GM19328 (cell line): ENCODE results near the gene MARK3.

Experiments
- ATAC-seq: cut with Tn5 transposase; IDR thresholded peaks from one replicate; pipeline ENCODE4 v1.9.1; 2021; ENCODE audit warnings: mild to moderate bottlenecking, moderate library complexity; ENCODE audit not compliant: unreplicated experiment

The MARK3 gene

GRCh38 chr14:103432627-103433026, 47.4 kb downstream of the MARK3 start:
- ATAC-seq, result no peak

GRCh38 chr14:103433916-103434563, 48.8 kb downstream of the MARK3 start:
- no peak for ATAC-seq

GRCh38 chr14:103434868-103435442, 49.7 kb downstream of the MARK3 start:
- ATAC-seq, result no peak

- ATAC-seq, result no peak
Observed at GRCh38 chr14:103436533-103436932, 51.3 kb downstream of the MARK3 start.

GRCh38 chr14:103442288-103442687, 57.1 kb downstream of the MARK3 start:
- no peak for ATAC-seq

GRCh38 chr14:103443111-103443510, 57.9 kb downstream of the MARK3 start:
- no peak for ATAC-seq

GRCh38 chr14:103444837-103445524, 59.8 kb downstream of the MARK3 start:
- ATAC-seq, result no peak

GRCh38 chr14:103445806-103446205, 60.6 kb downstream of the MARK3 start:
- no peak for ATAC-seq

GRCh38 chr14:103448097-103448496, 62.9 kb downstream of the MARK3 start:
- no peak for ATAC-seq

GRCh38 chr14:103449634-103450161, 64.5 kb downstream of the MARK3 start:
- ATAC-seq, result no peak

- ATAC-seq, result no peak
Observed at GRCh38 chr14:103450416-103450815, 65.2 kb downstream of the MARK3 start.

GRCh38 chr14:103451401-103451800, 66.2 kb downstream of the MARK3 start:
- ATAC-seq, result no peak

- ATAC-seq, result no peak
Observed at GRCh38 chr14:103453791-103454190, 68.6 kb downstream of the MARK3 start.

GRCh38 chr14:103456167-103456835, 71.1 kb downstream of the MARK3 start:
- ATAC-seq, result no peak

GRCh38 chr14:103460415-103460814, 75.2 kb downstream of the MARK3 start:
- ATAC-seq, result no peak

- no peak for ATAC-seq
Observed at GRCh38 chr14:103463149-103463548, 77.9 kb downstream of the MARK3 start.

GRCh38 chr14:103463851-103464250, 78.6 kb downstream of the MARK3 start:
- ATAC-seq, result no peak

GRCh38 chr14:103472939-103473338, 87.7 kb downstream of the MARK3 start:
- ATAC-seq, result no peak

- no peak for ATAC-seq
Observed at GRCh38 chr14:103474893-103475292, 89.7 kb downstream of the MARK3 start.

- ATAC-seq, result no peak
Observed at GRCh38 chr14:103476065-103476464, 90.8 kb downstream of the MARK3 start.

- ATAC-seq, result no peak
Observed at GRCh38 chr14:103476631-103477030, 91.4 kb downstream of the MARK3 start.
